ENCODE results near the gene GOSR2.

The GOSR2 gene

GRCh38 chr17:46935658-46936266 is 12.8 kb downstream of the GOSR2 start:
- Mint-ChIP-seq H3K9me3 (no peaks in the 10 kb centered on the region), H3K27ac (no peak overlapping the region), H3K27me3 (no peaks in the 10 kb centered on the region), H3K4me3 (no peak overlapping the region), H3K4me1 (ENCODE audit: low read depth) (no peaks in the 10 kb centered on the region), H3K36me3 (ENCODE audit: low read depth) (peaks cover 86% of the 10 kb centered on the region)

- Mint-ChIP-seq H3K4me1 (ENCODE audit: low read depth) (peaks cover 17% of the 10 kb centered on the region), H3K9me3 (no peaks in the 10 kb centered on the region), H3K27me3 (no peaks in the 10 kb centered on the region), H3K27ac (no peak overlapping the region), H3K4me3 (no peak overlapping the region), H3K36me3 (ENCODE audit: low read depth) (peaks cover 48% of the 10 kb centered on the region)
These were observed 17.9 kb downstream of the GOSR2 start for GRCh38 chr17:46940692-46941404.

GRCh38 chr17:46942441-46943217 is 19.7 kb downstream of the GOSR2 start:
- H3K36me3 Mint-ChIP-seq (ENCODE audit: low read depth), result peaks cover 30% of the 10 kb centered on the region
- no peaks in the 10 kb centered on the region for H3K9me3 Mint-ChIP-seq
- H3K27me3 Mint-ChIP-seq, result no peaks in the 10 kb centered on the region
- peaks cover 17% of the 10 kb centered on the region for H3K4me1 Mint-ChIP-seq (ENCODE audit: low read depth)
- H3K4me3 Mint-ChIP-seq, result no peak overlapping the region
- no peak overlapping the region for H3K27ac Mint-ChIP-seq

- Mint-ChIP-seq H3K9me3 (no peaks in the 10 kb centered on the region), H3K27ac (no peak overlapping the region), H3K4me1 (ENCODE audit: low read depth) (peaks cover 17% of the 10 kb centered on the region), H3K27me3 (no peaks in the 10 kb centered on the region), H3K4me3 (no peak overlapping the region), H3K36me3 (ENCODE audit: low read depth) (peaks cover 27% of the 10 kb centered on the region)
These were observed 20.2 kb downstream of the GOSR2 start for GRCh38 chr17:46943218-46943500.

GRCh38 chr17:46943501-46944393 is 20.8 kb downstream of the GOSR2 start:
- no peaks in the 10 kb centered on the region for H3K27me3 Mint-ChIP-seq
- peaks cover 21% of the 10 kb centered on the region for H3K36me3 Mint-ChIP-seq (ENCODE audit: low read depth)
- H3K27ac Mint-ChIP-seq, result peak overlapping the region; percentile 74
- H3K9me3 Mint-ChIP-seq, result no peaks in the 10 kb centered on the region
- H3K4me1 Mint-ChIP-seq (ENCODE audit: low read depth), result peaks cover 17% of the 10 kb centered on the region
- no peak overlapping the region for H3K4me3 Mint-ChIP-seq

- Mint-ChIP-seq H3K27ac (no peak overlapping the region), H3K36me3 (ENCODE audit: low read depth) (peaks cover 12% of the 10 kb centered on the region), H3K9me3 (no peaks in the 10 kb centered on the region), H3K4me1 (ENCODE audit: low read depth) (peaks cover 17% of the 10 kb centered on the region), H3K4me3 (no peak overlapping the region), H3K27me3 (no peaks in the 10 kb centered on the region)
These were observed 22.0 kb downstream of the GOSR2 start for GRCh38 chr17:46944931-46945330.

GRCh38 chr17:46947216-46947615 is 24.3 kb downstream of the GOSR2 start:
- no peaks in the 10 kb centered on the region for H3K36me3 Mint-ChIP-seq (ENCODE audit: low read depth)
- no peak overlapping the region for H3K27ac Mint-ChIP-seq
- no peak overlapping the region for H3K4me3 Mint-ChIP-seq
- no peaks in the 10 kb centered on the region for H3K9me3 Mint-ChIP-seq
- no peaks in the 10 kb centered on the region for H3K27me3 Mint-ChIP-seq
- peaks cover 17% of the 10 kb centered on the region for H3K4me1 Mint-ChIP-seq (ENCODE audit: low read depth)

GRCh38 chr17:46948544-46948943 is 25.6 kb downstream of the GOSR2 start:
- no peak overlapping the region for H3K27ac Mint-ChIP-seq
- H3K27me3 Mint-ChIP-seq, result no peaks in the 10 kb centered on the region
- peaks cover 7% of the 10 kb centered on the region for H3K4me1 Mint-ChIP-seq (ENCODE audit: low read depth)
- H3K36me3 Mint-ChIP-seq (ENCODE audit: low read depth), result no peaks in the 10 kb centered on the region
- H3K9me3 Mint-ChIP-seq, result no peaks in the 10 kb centered on the region
- H3K4me3 Mint-ChIP-seq, result no peak overlapping the region

- H3K36me3 Mint-ChIP-seq (ENCODE audit: low read depth), result no peaks in the 10 kb centered on the region
- no peak overlapping the region for H3K27ac Mint-ChIP-seq
- H3K9me3 Mint-ChIP-seq, result no peaks in the 10 kb centered on the region
- no peaks in the 10 kb centered on the region for H3K4me1 Mint-ChIP-seq (ENCODE audit: low read depth)
- no peaks in the 10 kb centered on the region for H3K27me3 Mint-ChIP-seq
- H3K4me3 Mint-ChIP-seq, result no peak overlapping the region
These were observed 26.6 kb downstream of the GOSR2 start for GRCh38 chr17:46949291-46950174.

- Mint-ChIP-seq H3K27me3 (no peaks in the 10 kb centered on the region), H3K9me3 (no peaks in the 10 kb centered on the region), H3K4me1 (ENCODE audit: low read depth) (no peaks in the 10 kb centered on the region), H3K4me3 (no peak overlapping the region), H3K36me3 (ENCODE audit: low read depth) (peaks cover 2% of the 10 kb centered on the region), H3K27ac (no peak overlapping the region)
These were observed 27.5 kb downstream of the GOSR2 start for GRCh38 chr17:46950342-46950996.

- Mint-ChIP-seq H3K36me3 (ENCODE audit: low read depth) (peaks cover 7% of the 10 kb centered on the region), H3K4me3 (no peak overlapping the region), H3K27ac (no peak overlapping the region), H3K4me1 (ENCODE audit: low read depth) (no peaks in the 10 kb centered on the region), H3K9me3 (no peaks in the 10 kb centered on the region), H3K27me3 (no peaks in the 10 kb centered on the region)
These were observed 28.1 kb downstream of the GOSR2 start for GRCh38 chr17:46950997-46951621.

GRCh38 chr17:46951706-46952105 is 28.7 kb downstream of the GOSR2 start:
- Mint-ChIP-seq H3K27ac (no peak overlapping the region), H3K4me3 (no peak overlapping the region), H3K36me3 (ENCODE audit: low read depth) (peaks cover 10% of the 10 kb centered on the region), H3K27me3 (no peaks in the 10 kb centered on the region), H3K9me3 (no peaks in the 10 kb centered on the region), H3K4me1 (ENCODE audit: low read depth) (no peaks in the 10 kb centered on the region)

- no peaks in the 10 kb centered on the region for H3K27me3 Mint-ChIP-seq
- H3K4me3 Mint-ChIP-seq, result no peak overlapping the region
- H3K27ac Mint-ChIP-seq, result no peak overlapping the region
- H3K36me3 Mint-ChIP-seq (ENCODE audit: low read depth), result peaks cover 11% of the 10 kb centered on the region
- no peaks in the 10 kb centered on the region for H3K4me1 Mint-ChIP-seq (ENCODE audit: low read depth)
- no peaks in the 10 kb centered on the region for H3K9me3 Mint-ChIP-seq
These were observed 29.2 kb downstream of the GOSR2 start for GRCh38 chr17:46952115-46952514.
